Vagina (tissue), 2 donors: ENCODE data around the gene DENND1A.

Experiments
- POLR2A ChIP-seq, 2 donors: fragments of 450-650 bp; IDR thresholded peaks; one replicate each; pipeline ENCODE4 v1.6.1; 2017; ENCODE audit warnings: antibody characterized with exemption in 2 of 2, mild to moderate bottlenecking in 2 of 2, moderate library complexity in 2 of 2
- TF ChIP-seq, protein P1 (sequence below), 3 experiments: fragments of 450-650 bp in 2 of 3; fragments of 200-600 bp in 1 of 3; sonication (generic) in 1 of 3; IDR thresholded peaks; one replicate each; pipeline ENCODE4 v1.5.1; 2017 to 2019; ENCODE audit warnings: antibody characterized with exemption in 3 of 3, mild to moderate bottlenecking in 2 of 3, moderate library complexity in 2 of 3

DNA sequence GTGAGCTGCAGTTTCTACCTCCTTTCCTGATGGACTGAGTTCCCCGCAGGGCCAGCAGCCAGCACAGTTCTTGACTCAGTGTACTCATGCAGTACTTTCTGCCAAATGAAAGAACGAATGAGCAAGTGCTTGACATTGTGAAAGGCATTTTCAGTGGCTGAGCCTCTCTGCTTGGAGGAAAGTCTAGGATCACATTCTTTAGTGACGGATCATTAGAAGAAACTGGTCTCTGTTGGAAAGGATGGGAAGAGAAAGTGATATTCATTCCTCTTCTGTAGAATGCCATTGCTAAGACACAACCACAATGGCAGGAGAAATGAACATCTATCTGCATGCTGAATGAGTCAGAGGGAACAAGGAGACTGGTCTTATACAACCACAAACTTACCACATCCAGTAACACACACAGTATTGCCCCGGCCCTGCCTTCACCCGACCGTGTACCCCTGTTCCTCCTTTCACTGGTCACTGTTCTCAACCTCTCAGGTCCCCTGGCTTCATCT is 367.0 kb downstream of the DENND1A start:
- TF ChIP-seq, protein P1, sequence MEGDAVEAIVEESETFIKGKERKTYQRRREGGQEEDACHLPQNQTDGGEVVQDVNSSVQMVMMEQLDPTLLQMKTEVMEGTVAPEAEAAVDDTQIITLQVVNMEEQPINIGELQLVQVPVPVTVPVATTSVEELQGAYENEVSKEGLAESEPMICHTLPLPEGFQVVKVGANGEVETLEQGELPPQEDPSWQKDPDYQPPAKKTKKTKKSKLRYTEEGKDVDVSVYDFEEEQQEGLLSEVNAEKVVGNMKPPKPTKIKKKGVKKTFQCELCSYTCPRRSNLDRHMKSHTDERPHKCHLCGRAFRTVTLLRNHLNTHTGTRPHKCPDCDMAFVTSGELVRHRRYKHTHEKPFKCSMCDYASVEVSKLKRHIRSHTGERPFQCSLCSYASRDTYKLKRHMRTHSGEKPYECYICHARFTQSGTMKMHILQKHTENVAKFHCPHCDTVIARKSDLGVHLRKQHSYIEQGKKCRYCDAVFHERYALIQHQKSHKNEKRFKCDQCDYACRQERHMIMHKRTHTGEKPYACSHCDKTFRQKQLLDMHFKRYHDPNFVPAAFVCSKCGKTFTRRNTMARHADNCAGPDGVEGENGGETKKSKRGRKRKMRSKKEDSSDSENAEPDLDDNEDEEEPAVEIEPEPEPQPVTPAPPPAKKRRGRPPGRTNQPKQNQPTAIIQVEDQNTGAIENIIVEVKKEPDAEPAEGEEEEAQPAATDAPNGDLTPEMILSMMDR (IDR thresholded peaks at IDR 0.05): no peak
- no peak for TF ChIP-seq POLR2A (IDR thresholded peaks at IDR 0.05)
